Stimulated activated CD8-positive, alpha-beta memory T cell treated with anti-CD3 and anti-CD28 coated beads, Interleukin-12 subunit alpha, Interleukin-12 subunit beta, amount 100 ng/mL, for 24 hours (primary cell): ENCODE measurements around the gene SPAG9.

ENCODE experiments used
- DNase-seq: peaks from one replicate; pipeline ENCODE4 v3.0.0-alpha.2; 2020; ENCODE audit errors: extremely low read depth

SPAG9 gene

DNA sequence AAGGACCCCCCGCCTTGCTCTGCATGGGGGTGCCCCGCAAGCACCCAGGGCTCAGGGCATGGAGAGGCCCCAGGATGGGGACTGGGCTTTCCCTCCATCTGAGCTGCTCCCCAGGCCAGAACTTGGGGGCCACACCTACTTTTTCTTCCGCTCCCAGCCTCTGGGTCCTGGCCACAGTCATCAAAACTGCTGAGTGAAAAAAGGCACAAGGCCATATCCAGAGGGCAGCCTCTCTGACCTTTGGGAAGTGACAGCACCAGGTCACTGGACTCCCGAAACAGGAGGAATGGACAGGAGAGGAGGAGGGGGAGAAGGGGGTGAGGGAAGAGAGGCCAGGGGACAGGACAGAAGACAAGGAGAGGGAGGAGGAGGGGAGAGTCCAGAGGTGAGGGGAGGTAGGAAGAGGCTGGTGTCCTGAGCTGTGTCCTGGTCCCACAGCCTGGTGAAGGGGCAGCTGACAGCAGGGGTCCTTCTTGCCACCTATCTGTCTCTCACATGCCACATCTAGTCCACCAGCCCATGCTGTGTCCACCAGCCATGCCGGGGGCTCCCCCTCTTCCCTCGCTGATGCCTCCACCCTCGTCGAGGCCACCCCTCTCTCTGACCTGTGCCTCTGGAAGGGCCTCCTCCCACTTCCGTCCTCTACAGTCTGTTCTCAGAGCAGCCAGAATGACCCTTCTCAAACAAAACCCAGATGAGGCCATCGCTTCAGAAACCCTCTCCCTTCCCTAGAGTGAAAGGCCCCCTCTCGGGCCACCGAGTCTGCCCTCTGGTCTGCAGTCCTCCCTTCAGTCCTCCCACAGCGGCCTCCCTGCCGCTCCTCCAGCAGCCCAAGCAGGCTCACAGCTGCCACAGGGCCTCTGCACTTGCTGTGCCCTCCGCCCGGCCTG is 180.6 kb downstream of the SPAG9 start:
- no peak for DNase-seq

- DNase-seq: no peak
These were observed 181.2 kb downstream of the SPAG9 start for GRCh38 chr17:50939542-50939794.

DNA sequence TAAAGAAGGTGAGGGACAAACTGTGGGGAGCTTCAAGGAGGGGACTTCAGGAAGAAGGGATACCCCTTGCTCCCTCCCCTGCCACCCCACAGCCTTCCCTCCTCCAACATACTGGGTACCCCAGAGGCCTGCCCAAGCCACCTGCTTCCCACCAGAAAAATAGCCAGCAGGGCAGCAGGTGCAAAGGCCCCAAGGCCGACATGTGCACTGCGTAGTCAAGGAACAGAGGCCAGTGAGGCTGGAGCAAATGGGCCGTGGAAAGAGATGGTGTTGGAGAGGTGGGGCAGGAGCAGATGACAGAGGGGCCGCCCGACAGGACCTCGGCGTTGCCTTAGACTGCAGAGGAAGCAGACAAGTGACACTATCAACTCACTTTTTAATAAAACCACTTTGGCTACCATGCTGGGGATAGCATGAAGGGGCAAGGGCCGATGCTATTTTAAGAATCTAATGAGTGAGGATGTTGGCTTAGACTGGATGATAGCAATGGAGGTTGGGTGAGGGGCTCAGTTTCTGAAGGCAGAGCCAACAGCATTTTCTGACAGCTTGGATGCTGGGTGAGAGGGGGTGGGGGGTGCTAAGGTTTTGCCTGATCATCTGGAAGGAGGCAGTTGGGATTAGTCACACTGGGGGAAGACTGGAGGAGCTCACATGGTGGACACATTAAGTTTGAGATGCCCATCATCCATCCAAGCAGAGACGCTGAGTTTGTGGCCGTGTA is 181.7 kb downstream of the SPAG9 start:
- DNase-seq: no peak

- no peak for DNase-seq
These were observed 184.7 kb downstream of the SPAG9 start for GRCh38 chr17:50935996-50936266.

GRCh38 chr17:50935221-50935995 is 185.3 kb downstream of the SPAG9 start:
- no peak for DNase-seq

DNA sequence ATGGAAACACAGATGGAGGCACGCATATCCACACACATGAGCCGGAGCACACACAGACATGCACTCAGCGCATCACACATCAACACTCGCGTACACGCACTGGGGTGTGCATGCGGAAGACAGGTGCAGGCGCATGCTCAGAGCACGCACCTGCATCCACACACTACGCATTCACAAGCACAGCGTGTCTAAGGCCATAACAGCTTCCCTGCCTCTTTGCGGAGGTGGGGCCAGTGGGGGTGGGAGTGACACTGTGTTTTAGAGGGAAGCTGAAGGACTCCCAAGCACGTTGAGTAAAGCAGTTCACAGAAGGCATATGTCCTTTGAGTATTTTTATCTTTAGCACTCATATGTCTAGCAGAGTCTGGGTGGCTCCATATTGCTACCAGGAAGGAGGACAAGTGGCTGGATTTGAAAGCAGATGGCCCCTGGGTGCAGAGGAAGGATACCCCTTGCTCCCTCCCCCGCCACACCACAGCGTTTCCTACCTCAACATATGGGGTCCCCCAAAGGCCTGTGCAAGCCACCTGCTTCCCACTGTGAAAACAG is 185.9 kb downstream of the SPAG9 start:
- no peak for DNase-seq

GRCh38 chr17:50934161-50934560 is 186.5 kb downstream of the SPAG9 start:
- DNase-seq: no peak

GRCh38 chr17:50931144-50931908 is 189.3 kb downstream of the SPAG9 start:
- no peak for DNase-seq

GRCh38 chr17:50928646-50929045 is 192.0 kb downstream of the SPAG9 start:
- DNase-seq: no peak

DNA sequence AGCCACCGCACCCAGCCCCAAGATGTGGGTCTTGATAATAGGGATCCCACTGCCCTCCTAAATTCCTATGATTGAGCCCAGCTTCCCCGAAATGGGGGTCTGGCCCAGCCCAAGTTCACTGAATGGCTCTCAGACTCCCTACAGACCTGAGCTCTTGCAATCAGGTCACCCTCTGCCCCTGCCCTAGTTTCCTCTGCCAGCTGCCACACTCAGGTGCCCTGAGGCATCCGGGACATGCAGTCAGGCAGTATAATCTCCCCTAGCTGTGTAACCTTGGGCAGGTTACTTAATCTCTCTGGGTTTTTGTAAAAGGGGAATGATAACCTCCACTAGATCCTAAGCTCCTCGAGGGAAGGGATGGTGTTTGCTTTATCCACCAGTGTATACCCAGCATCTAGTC is 193.4 kb downstream of the SPAG9 start:
- DNase-seq: no peak

GRCh38 chr17:50926523-50926922 is 194.1 kb downstream of the SPAG9 start:
- DNase-seq: no peak

GRCh38 chr17:50925296-50925891 is 195.3 kb downstream of the SPAG9 start:
- DNase-seq: no peak

GRCh38 chr17:50924800-50925199 is 195.9 kb downstream of the SPAG9 start:
- DNase-seq: no peak

DNA sequence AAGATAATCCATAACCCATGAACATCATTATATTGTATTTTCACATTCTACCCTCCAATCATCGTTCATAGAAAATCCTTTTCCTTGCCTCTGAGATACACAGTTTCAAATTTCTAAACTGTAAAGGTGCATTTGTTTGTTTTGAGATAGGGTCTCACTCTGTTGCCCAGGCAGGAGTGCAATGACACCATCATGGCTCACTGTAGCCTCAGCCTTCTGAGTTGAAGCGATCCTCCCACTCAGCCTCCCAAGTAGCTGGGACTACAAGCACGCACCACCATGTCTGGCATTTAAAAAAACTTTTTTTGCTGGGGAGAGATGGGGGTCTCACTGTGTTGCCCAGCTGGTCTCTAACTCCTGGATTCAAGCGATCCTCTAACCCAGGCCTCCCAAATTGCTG is 196.4 kb downstream of the SPAG9 start:
- no peak for DNase-seq

- no peak for DNase-seq
These were observed 197.1 kb downstream of the SPAG9 start for GRCh38 chr17:50923611-50924010.

DNA sequence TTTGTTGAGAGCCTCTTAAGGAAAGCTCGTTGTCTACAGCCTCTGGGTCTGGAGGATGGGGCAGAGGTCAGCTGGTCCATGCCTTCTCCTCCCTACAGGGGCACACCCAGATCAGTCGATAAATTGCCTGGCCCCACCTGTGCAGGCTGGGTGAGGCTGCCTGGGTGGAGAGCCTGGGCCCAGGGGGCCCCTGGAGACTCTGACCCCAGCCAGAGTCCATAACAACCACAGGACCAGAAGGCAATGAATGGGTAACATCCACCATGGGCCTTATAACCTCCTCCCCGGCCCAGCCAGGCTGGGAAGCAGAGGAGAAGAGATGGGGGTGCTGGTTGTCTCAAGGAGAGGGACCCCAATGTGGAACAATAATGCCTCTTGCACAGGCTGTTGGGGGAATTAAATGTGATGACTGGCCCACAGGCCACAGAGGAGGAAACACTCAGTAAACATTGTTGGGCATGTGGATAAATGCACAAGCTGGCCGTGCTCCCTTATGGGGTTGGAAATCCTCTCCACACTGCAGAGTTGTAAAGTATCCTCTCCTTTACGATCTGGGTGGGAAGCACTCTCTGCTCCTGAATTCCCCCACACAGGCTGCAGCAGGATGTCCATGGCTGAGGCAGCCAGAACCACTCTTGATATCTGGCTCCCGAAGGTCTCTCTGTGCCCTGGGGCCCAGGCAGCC is 197.8 kb downstream of the SPAG9 start:
- DNase-seq: no peak

DNA sequence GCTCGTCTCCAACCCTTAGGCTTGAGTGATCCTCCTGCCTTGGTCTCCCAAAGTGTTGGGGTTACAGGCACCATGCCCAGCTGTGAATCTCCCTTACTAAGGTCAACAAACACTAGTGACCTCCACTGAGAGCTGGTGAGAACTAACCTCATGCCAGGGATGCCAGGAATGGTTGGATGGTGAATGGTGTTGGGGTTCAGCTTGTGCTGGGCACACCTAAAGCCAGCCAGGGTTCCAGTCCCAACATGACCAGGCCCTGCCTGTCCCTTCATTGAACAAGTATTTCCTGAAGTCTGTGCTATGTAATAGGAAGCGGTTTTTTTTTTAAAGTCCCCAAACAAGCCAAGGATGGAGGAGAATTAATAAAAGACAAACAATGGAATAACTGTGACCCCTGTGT is 198.6 kb downstream of the SPAG9 start:
- no peak for DNase-seq

- no peak for DNase-seq
These were observed 199.6 kb downstream of the SPAG9 start for GRCh38 chr17:50920891-50921586.

DNA sequence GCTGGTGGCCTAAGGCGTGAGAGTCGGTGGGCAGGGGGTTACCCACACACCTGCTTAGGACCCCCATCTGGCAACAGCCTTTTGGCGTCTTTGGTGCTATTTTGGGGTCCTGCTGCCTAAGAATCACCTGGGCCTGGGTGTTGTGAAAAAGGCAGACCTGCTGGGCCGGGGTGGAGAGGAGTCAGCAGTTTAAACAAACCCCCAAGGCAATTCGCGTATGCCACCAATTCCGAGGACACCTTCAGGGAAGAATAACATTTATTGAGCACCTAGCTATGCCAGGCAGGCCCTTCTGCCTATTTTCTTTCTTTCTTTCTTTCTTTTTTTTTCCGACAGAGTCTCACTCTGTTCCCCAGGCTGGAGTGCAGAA is 200.6 kb downstream of the SPAG9 start:
- no peak for DNase-seq

DNA sequence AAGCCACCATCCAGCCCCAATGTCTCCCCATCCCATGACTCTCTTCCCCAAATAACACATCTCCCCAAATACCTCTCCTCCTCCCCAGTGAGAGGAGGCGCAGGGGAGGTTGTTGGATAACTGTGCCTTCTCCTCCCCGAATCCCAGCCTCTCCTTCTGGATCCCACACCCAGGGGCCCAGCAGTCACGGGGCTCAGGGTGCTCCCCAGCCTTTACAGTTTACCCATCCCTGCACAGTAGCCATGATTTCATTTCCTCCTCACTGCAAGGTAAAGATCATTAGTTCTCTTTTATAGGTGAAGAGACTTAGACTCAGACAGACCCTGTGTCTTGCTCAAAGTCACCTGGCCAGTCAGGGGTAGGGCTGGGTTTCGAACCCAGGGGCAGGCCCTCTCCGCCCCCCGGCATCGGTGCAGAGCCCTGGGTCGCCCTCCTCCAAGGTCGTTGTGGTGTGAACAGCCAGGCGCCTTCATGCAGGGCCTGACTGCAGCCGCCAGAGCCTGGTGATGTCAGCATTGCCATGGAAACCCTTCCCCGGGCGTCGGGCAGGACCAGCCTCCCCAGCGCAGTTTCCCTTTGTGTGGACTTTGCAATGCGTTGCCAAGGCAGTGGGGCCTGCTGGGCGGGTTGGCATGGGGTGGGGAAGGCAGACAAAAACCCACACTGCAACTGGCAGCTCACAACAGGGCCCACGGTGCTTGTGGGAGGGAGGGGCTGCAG is 201.2 kb downstream of the SPAG9 start:
- no peak for DNase-seq
